RCC 7860 (cell line): ENCODE data around the gene SENP1.
"Not testable (repeated sequence)": the region's sequence is repeated elsewhere in the genome, so short reads cannot be mapped to it uniquely, and the experiment has no call there.

Experiments
- DNase-seq: peaks from one replicate; pipeline ENCODE4 v3.0.0-alpha.2; 2015; ENCODE audit warnings: low spot score
- FAIRE-seq: peaks from 2 replicates; lab custom pipeline; 2012; peaks lifted over from hg19 to GRCh38; lab: Jason Lieb, UNC

Gene SENP1

GRCh38 chr12:48105867-48106680 lies at the start of gene SENP1:
Gene SENP1, minus strand, starts transcription at chr12:48106079. Its CDS starts 4,607 bp downstream, at chr12:48101472.
- DNase-seq (peak; percentile 72), FAIRE-seq (no peak)

- DNase-seq (no peak), FAIRE-seq (no peak)
Observed at GRCh38 chr12:48151103-48151771, 45.4 kb upstream of the SENP1 start.

- FAIRE-seq = no peak
- DNase-seq = no peak
Observed at GRCh38 chr12:48145981-48146380, 40.1 kb upstream of the SENP1 start.

- no peak for DNase-seq
- no peak for FAIRE-seq
Observed at GRCh38 chr12:48143898-48144297, 38.0 kb upstream of the SENP1 start.

DNA sequence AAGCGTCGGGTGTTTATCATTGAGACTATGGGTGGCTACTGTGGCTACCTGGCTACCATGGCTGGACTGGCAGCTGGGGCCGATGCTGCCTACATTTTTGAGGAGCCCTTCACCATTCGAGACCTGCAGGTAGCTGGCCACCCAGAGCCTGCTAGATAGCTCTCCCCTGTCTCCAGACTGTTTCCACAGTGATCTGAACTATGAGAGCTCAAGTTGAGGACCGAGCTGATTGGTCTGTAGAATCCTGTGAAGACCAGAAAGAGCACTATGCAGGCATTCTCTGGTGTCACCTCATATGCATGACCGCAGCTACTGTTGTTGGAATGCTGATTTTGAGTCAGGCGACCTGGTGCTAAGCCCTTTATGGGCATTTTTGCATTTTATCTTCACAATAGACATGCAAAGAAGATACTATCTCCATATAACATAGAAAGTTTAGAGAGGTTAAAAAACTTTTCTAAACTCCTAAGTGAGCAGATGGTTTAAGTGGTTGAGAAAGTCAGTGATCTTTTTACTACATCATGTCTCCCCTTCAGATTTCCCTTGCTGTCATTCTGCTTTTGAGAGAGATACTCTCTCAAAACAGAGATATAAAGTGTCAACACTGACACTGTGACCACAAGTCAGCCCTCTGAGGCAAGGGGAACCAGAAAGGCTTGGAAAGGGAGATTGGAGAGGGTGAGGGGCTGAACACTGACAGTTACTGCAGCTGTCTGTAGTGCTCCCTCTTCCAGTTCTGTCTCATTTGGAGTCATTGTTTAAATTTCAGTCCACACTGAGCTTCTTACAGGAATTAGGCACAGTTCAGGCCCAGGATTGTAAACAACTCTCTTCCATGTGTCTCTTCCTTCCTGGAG lies 37.2 kb upstream of the SENP1 start:
- FAIRE-seq = no peak
- DNase-seq = no peak

DNA sequence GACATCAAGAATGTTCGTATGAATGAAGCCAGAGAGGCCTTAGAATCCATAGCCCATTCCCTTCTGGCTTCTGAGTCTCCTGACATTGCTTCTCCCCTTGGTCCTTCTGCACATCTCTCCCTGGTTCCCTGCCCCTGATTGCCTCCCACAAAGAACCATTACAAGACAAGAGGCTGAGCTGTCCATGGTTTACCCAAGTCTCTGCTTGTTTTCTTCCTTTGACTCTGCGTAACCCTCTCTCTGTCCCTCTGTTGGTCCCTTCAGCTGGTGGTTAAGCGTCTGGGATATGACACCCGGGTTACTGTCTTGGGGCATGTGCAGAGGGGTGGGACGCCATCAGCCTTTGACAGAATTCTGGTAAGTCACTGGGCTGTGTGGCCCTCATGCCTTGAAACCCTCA lies 29.1 kb upstream of the SENP1 start:
- FAIRE-seq (no peak), DNase-seq (no peak)

- DNase-seq (no peak), FAIRE-seq (no peak)
Observed at GRCh38 chr12:48132826-48133225, 26.9 kb upstream of the SENP1 start.

DNA sequence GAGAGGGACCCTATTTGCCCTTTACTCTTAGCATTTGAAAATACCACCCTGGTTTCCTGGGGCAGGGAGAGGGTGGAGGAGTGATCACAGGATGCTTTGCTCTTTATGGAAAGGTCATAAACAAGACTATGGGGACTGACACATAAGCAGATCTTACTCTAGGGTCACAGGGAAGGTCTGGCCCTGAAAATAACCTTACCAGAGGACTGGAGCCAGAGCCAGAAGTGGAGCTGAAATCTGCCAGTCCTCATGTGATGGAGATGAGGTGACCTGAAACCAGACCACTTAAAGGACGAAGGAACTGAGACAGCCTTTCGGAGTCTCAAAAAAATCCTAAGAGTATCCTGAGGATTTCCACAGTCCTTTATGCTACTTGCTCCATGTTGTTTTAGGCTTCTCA lies 25.6 kb upstream of the SENP1 start:
- FAIRE-seq (no peak), DNase-seq (no peak)

DNA sequence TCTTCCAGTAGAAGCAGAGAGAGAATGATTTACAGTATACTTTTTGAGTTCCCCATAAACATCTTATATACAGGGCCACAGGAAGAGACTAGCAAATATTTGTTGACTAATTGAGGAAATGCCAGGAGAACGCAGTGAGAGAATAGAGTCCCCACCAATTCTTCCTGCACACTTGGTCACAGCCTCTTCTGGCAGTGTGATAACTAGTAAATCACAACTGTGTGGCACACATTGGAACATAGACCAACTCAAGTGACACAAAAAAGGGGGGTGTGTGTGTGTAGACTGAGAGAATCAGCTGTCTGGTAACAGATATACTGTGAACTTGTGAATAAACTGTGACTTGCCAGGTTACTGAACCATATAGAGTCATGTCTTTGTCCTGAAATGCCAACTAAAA lies 23.5 kb upstream of the SENP1 start:
- FAIRE-seq = no peak
- no peak for DNase-seq

DNA sequence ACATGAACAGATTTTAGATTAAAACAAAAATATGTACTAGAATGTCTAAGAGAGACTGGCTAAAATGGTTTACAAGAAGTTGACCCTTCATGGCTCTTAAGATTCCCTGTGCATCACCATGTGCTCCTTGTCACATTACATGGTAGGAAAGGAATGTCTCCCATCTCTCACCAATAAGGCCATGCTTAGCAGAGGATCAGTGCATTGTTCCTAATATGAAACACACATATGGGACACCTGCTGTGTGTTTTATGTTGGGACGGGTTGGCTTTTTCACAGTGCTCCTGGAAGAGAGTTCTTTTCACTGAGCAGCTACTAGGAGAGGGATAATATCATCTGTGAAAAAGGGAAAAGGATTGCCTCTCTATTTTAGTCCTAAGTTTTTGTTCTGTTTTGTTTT lies 22.9 kb upstream of the SENP1 start:
- no peak for FAIRE-seq
- DNase-seq = no peak

GRCh38 chr12:48126953-48127630 lies 21.2 kb upstream of the SENP1 start:
- FAIRE-seq = no peak

GRCh38 chr12:48125985-48126384 lies 20.1 kb upstream of the SENP1 start:
- DNase-seq (no peak), FAIRE-seq (no peak)

More at GRCh38 chr12:48126953-48127630, 21.2 kb upstream of the SENP1 start:
- DNase-seq = no peak

- not testable (repeated sequence) for FAIRE-seq, DNase-seq
Observed at GRCh38 chr12:48125542-48125941, 19.7 kb upstream of the SENP1 start.

DNA sequence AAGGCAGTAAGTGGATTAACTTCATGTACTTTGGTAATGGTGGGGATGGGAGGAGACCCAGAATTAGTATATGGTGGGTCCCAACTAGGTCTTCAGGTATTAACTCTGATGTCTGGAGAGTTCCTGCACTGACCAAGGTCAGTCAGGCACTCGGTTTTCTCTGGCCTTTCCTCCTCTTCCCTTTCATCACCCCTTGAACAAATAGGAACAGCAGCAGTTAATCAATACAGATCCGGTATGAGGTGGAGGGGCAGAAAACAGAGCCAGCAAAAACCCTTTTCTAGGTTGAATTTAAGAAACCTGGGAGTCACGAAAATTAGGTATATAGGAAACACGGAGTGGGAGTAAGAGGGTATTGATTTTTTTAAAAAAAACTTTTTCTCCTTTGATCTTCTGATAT lies 17.3 kb upstream of the SENP1 start:
- DNase-seq = no peak
- no peak for FAIRE-seq

- FAIRE-seq = no peak
Observed at GRCh38 chr12:48122065-48122834, 16.4 kb upstream of the SENP1 start.

DNA sequence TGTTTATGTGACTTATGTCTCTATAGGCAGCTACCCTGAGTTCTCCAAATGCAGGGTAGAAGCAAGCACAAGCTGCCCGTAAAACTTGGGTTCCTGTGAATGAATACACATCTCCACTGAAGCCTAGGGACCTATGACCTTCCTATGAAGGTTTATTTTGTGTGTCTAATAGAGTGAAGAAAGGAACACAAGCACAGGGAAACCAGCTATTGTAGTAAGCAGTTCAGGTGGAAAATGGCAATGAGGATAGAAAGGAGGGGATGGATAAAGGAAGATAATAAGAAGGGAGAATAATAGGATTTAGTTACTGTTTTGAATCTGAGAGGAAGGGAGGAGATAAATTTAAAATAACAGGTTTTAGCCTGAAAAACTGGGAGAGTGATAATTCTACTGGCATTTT lies 15.6 kb upstream of the SENP1 start:
- no peak for DNase-seq
- FAIRE-seq = no peak

More at GRCh38 chr12:48122065-48122834, 16.4 kb upstream of the SENP1 start:
- DNase-seq = no peak

DNA sequence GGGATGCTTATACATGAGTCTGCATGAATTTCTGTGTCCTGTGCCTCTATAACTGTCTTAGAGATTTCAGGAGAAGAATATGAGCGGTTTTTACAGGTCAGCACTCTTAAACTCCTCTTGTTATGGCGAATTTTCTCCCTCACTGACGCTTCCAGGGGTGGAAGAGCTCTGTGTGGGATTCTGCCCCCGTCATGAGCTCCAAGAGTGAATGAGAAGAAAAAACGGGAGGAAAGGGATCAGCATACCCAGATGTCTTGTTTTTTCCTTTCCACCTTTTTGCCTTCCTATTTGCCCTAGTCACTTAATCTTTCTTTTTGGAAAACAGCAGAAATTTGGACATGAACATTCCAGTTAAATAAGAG lies 13.9 kb upstream of the SENP1 start:
- FAIRE-seq = no peak
- DNase-seq = no peak

DNA sequence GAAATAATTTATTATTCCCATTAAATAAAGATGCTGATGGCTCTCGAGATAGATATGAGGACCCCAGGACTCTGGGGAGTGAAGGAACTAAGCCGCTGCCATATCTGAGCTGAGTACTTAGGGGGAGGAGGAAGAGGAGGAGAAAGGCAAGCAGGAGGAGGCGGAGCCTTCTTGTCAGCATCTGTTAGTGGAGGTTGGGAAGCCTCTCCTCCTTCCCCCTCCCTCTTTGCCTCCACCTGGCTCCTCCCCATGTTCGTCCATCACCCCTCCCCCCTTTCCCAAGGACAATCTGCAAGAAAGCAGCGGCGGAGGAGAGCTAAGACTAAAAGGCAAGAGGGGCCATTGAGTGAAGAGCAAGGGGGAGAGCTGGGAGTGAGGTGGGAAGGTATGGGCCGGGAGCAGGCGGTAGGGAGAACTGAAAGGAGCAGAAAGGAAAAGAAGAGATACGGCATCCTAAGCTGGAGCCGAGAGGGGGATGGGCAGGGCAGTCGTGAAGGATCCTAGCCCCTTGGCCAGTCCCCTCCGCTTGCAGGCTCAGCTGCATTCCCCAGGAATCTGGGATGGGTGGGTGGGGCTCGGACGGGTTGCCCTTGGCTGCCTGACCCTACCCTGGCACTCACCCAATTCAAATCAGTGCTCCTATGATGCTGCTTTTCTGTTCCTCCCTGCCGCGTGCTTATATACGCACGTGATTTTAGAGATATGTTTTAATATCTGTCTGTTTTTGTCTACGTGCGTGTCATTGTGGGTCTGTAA lies 13.4 kb upstream of the SENP1 start, which contains the start of gene PFKM:
Gene PFKM, plus strand, starts transcription at position 287 of the 756 bp plus-strand sequence. CDS start 3,411 bp downstream, outside the sequence.
- FAIRE-seq = peak; percentile 73

GRCh38 chr12:48118284-48118871 lies 12.5 kb upstream of the SENP1 start:
- no peak for DNase-seq
- FAIRE-seq = no peak

More for the DNA sequence above, 13.4 kb upstream of the SENP1 start, which contains the start of gene PFKM:
- peak; percentile 73 for DNase-seq
